ENCODE measurements around the gene GOLGA2.

Gene GOLGA2

GRCh38 chr9:128211186-128211980 is 64.4 kb downstream of the GOLGA2 start:
- DNase-seq, result no peak

DNA sequence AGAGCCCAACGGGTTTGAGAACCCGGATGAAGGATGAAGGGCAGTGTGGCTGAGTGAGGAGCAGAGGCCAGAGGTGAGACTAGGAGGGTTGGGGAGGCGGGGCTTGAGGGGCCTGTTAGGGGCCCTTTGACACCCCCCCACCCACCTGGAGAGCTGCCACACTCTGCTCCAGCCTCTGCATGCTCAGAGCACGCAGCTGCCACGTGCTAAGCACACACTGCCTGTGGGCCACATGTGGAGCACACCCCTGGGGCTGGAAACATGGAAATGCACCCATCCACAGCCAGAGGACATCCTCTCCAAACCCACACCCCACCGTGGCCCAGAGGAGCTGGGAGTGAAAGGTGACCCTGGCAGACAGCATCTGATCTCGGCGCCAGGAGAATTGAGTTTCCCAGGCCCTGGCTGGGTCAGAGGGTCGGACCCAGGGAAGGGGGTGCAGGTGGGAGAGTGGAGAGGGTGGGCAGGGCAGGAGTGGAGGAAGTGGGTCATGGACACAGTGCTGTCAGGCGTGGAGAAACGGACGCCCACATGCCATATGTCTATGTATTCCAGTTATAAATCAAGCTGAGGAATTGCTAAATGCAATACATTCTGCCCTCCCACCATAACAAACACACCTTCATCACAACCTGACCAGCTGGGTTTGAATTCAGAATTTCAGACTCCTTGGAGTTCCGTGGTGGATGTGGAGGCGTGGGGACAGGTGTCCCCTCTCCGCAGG is 66.7 kb downstream of the GOLGA2 start:
- DNase-seq, result no peak

DNA sequence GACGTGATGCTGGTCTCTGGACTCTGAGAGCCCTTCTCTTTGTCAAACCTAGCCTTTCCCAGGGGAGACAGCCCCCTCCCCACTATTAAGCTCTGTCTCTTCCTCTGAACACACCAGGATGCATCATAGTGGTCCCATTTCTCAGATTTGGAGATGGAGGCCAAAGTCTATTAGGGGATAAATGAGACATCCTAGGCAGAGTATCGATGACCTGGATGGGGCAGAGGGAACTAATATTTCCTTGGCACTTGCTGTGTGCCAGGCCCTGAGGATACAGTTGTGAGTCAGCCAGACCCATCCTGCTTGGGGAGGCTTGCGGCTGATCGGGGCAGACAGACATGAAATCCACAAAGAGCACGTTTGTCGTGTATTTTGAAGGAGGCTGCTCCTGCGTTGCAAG is 67.4 kb downstream of the GOLGA2 start:
- no peak for DNase-seq

GRCh38 chr9:128206916-128207910 is 68.6 kb downstream of the GOLGA2 start:
- DNase-seq, result no peak

DNA sequence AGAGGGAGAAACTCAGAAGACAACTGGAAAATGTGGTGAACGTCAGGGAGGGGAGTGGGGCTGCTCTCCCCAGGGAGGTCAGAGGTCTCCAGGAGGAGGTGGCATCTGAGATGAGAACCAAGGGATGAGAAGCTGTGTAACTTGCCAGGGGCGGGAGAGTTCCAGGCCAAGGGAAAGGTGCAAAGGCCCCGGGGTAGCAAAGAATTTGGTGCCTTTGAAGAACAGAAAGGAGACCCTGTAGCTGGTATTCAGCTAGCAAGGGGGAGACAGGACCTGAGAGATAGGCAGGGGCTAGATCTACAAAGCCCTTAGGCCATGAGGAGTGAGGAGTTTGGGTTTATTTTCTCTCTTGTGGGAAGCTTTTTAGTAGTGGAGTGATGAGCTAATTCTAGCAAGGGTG is 69.3 kb downstream of the GOLGA2 start:
- DNase-seq, result no peak

Data from midbrain (tissue), 1 donor.